Measurements from ENCODE around the gene SMARCA4. TPM values are rescaled to one million over a fixed set of nuclear protein-coding genes. Genes with fewer than 3 reads are reported as not detected.
"Not testable (repeated sequence)": the region's sequence is repeated elsewhere in the genome, so short reads cannot be mapped to it uniquely, and the experiment has no call there.

The SMARCA4 gene
- polyA plus RNA-seq, 1 experiment = 41.6 TPM

- H3K9me3 ChIP-seq (ENCODE audit: control insufficient read depth, insufficient read depth, low read length) = peaks cover 3% of the 10 kb centered on the region
- H3K27me3 ChIP-seq (ENCODE audit: control insufficient read depth, insufficient read depth, low read length) = no peaks in the 10 kb centered on the region
- ChIA-PET POLR2A (no interaction called here), CTCF (interaction anchor here (3.1 kb wide), 1 partner anchor 30 kb away, joined by 11 read pairs; no protein-coding TSS in a partner anchor)
- no peak for DNase-seq (ENCODE audit: low read depth, low spot score)
- H3K27ac ChIP-seq (ENCODE audit: low read depth, low read length) = peak overlapping the region; percentile 52
- H3K4me3 ChIP-seq (ENCODE audit: low read depth, low read length) = no peak overlapping the region
- TF ChIP-seq, protein P1, sequence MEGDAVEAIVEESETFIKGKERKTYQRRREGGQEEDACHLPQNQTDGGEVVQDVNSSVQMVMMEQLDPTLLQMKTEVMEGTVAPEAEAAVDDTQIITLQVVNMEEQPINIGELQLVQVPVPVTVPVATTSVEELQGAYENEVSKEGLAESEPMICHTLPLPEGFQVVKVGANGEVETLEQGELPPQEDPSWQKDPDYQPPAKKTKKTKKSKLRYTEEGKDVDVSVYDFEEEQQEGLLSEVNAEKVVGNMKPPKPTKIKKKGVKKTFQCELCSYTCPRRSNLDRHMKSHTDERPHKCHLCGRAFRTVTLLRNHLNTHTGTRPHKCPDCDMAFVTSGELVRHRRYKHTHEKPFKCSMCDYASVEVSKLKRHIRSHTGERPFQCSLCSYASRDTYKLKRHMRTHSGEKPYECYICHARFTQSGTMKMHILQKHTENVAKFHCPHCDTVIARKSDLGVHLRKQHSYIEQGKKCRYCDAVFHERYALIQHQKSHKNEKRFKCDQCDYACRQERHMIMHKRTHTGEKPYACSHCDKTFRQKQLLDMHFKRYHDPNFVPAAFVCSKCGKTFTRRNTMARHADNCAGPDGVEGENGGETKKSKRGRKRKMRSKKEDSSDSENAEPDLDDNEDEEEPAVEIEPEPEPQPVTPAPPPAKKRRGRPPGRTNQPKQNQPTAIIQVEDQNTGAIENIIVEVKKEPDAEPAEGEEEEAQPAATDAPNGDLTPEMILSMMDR (IDR thresholded peaks at IDR 0.05; ENCODE audit: low read depth, low read length) = no peak
These were observed 135.5 kb downstream of the SMARCA4 start for GRCh38 chr19:11096210-11096841.

DNA sequence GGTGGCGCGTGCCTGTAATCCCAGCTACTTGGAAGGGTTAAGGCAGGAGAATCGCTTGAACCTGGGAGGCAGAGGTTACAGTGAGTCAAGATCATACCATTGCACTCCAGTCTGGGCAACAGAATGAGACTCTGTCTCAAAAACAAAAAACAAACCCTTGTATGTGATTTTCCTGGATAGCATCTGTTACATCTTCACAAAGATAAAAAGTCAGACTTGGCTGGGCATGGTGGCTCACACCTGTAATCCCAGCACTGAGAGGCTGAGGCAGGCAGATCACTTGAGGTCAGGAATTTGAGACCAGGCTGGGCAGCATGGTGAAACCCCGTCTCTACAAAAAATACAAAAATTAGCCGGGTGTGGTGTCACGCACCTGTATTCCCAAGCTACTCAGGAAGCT is 136.5 kb downstream of the SMARCA4 start:
- DNase-seq (ENCODE audit: low read depth, low spot score); H3K27ac ChIP-seq (ENCODE audit: low read depth, low read length); H3K27me3 ChIP-seq (ENCODE audit: control insufficient read depth, insufficient read depth, low read length); POLR2A ChIA-PET; H3K9me3 ChIP-seq (ENCODE audit: control insufficient read depth, insufficient read depth, low read length); H3K4me3 ChIP-seq (ENCODE audit: low read depth, low read length): not testable (repeated sequence)
- CTCF ChIA-PET = interaction anchor here (0.6 to 3.1 kb wide), 3 partner anchors 29 to 161 kb away, joined by 4 to 11 read pairs (median 4); no protein-coding TSS in a partner anchor

GRCh38 chr19:11098327-11098726 is 137.5 kb downstream of the SMARCA4 start:
- CTCF ChIA-PET = interaction anchor here (0.6 to 3.1 kb wide), 3 partner anchors 28 to 685 kb away, joined by 4 to 11 read pairs (median 4); no protein-coding TSS in a partner anchor
- no peaks in the 10 kb centered on the region for H3K27me3 ChIP-seq (ENCODE audit: control insufficient read depth, insufficient read depth, low read length)
- no peak overlapping the region for H3K4me3 ChIP-seq (ENCODE audit: low read depth, low read length)
- no peak for DNase-seq (ENCODE audit: low read depth, low spot score)
- POLR2A ChIA-PET = no interaction called here
- peaks cover 3% of the 10 kb centered on the region for H3K9me3 ChIP-seq (ENCODE audit: control insufficient read depth, insufficient read depth, low read length)
- TF ChIP-seq, protein P1 (IDR thresholded peaks at IDR 0.05; ENCODE audit: low read depth, low read length) = no peak
- no peak overlapping the region for H3K27ac ChIP-seq (ENCODE audit: low read depth, low read length)

DNA sequence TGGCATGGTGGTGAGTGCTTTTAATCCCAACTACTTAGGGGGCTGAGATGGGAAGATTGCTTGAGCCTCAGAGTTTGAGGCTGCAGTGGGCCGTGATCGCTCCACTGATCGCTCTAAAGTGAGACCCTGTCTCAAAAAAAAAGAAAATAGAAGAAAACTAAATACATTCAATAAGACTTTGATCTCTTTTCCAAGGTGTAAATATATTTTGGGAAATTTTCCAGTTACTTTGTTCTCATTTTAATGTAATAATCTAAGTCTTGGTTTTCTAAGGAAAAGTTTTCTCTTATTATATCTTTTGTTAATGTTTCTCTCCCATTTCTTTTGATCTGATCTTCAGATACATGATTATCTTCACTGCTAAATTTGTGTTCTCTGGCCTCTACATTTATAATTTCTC is 138.0 kb downstream of the SMARCA4 start:
- ChIA-PET CTCF (interaction anchor here (1.4 to 3.1 kb wide), 2 partner anchors 27 to 157 kb away, joined by 4 to 11 read pairs; no protein-coding TSS in a partner anchor), POLR2A (no interaction called here)
- DNase-seq (ENCODE audit: low read depth, low spot score) = no peak
- Histone ChIP-seq H3K27me3 (ENCODE audit: control insufficient read depth, insufficient read depth, low read length) (no peaks in the 10 kb centered on the region), H3K4me3 (ENCODE audit: low read depth, low read length) (no peak overlapping the region), H3K27ac (ENCODE audit: low read depth, low read length) (no peak overlapping the region), H3K9me3 (ENCODE audit: control insufficient read depth, insufficient read depth, low read length) (peaks cover 3% of the 10 kb centered on the region)
- TF ChIP-seq, protein P1 (IDR thresholded peaks at IDR 0.05; ENCODE audit: low read depth, low read length) = no peak

- DNase-seq (ENCODE audit: low read depth, low spot score) = no peak
- CTCF ChIA-PET = interaction anchor here (2.2 kb wide), 1 partner anchor 26 kb away, joined by 15 read pairs; no protein-coding TSS in a partner anchor
- TF ChIP-seq, protein P1 (IDR thresholded peaks at IDR 0.05; ENCODE audit: low read depth, low read length) = no peak
- POLR2A ChIA-PET = interaction anchor here (0.7 kb wide), 2 partner anchors 12 to 429 kb away, joined by 5 read pairs; partner anchors contain the start of gene ECSIT
- H3K27ac ChIP-seq (ENCODE audit: low read depth, low read length) = no peak overlapping the region
- no peak overlapping the region for H3K4me3 ChIP-seq (ENCODE audit: low read depth, low read length)
- no peaks in the 10 kb centered on the region for H3K27me3 ChIP-seq (ENCODE audit: control insufficient read depth, insufficient read depth, low read length)
- peaks cover 3% of the 10 kb centered on the region for H3K9me3 ChIP-seq (ENCODE audit: control insufficient read depth, insufficient read depth, low read length)
These were observed 139.2 kb downstream of the SMARCA4 start for GRCh38 chr19:11100049-11100448.

All from AG04450 (cell line).